GM21786 (cell line): ENCODE measurements around the gene RPL35A.
"Not testable (repeated sequence)": the region's sequence is repeated elsewhere in the genome, so short reads cannot be mapped to it uniquely, and the experiment has no call there.

ENCODE experiments used
- ATAC-seq: cut with Tn5 transposase; IDR thresholded peaks from one replicate; pipeline ENCODE4 v1.9.1; 2021; ENCODE audit not compliant: unreplicated experiment

The RPL35A gene

GRCh38 chr3:197949778-197950676 is at the start of gene RPL35A:
TSS of gene RPL35A (plus strand) at chr3:197950190. CDS start at chr3:197950968, 778 bp downstream.
- peak; percentile 93 for ATAC-seq

GRCh38 chr3:197901626-197902025 is 48.4 kb upstream of the RPL35A start:
- ATAC-seq: no peak

GRCh38 chr3:197906023-197906849 is 43.8 kb upstream of the RPL35A start:
- ATAC-seq: peak; percentile 77

- ATAC-seq: no peak
Measured at GRCh38 chr3:197906850-197907187, 43.2 kb upstream of the RPL35A start.

GRCh38 chr3:197907196-197907595 is 42.8 kb upstream of the RPL35A start:
- ATAC-seq: no peak

GRCh38 chr3:197908550-197908949 is 41.4 kb upstream of the RPL35A start:
- not testable (repeated sequence) for ATAC-seq

- ATAC-seq: no peak
Measured at GRCh38 chr3:197908957-197909701, 40.9 kb upstream of the RPL35A start.

- ATAC-seq: no peak
Measured at GRCh38 chr3:197912741-197913476, 37.1 kb upstream of the RPL35A start.

- ATAC-seq: no peak
Measured at GRCh38 chr3:197913641-197914380, 36.2 kb upstream of the RPL35A start.

- ATAC-seq: not testable (repeated sequence)
Measured at GRCh38 chr3:197921429-197922275, 28.3 kb upstream of the RPL35A start.

- ATAC-seq: no peak
Measured at GRCh38 chr3:197926418-197926817, 23.6 kb upstream of the RPL35A start.

- not testable (repeated sequence) for ATAC-seq
Measured at GRCh38 chr3:197927578-197927977, 22.4 kb upstream of the RPL35A start.

GRCh38 chr3:197936819-197937384 is 13.1 kb upstream of the RPL35A start:
- ATAC-seq: no peak

GRCh38 chr3:197940745-197941384 is 9.1 kb upstream of the RPL35A start:
- no peak for ATAC-seq

GRCh38 chr3:197942956-197943556 is 6.9 kb upstream of the RPL35A start:
- ATAC-seq: no peak

GRCh38 chr3:197949191-197949777 is 706 bp upstream of the RPL35A start:
- ATAC-seq: no peak

GRCh38 chr3:197950677-197951061 is 679 bp downstream of the RPL35A start:
- no peak for ATAC-seq
